Thyroid gland (tissue), 4 donors: ENCODE results near the gene AMBP.

ENCODE experiments used
- POLR2A ChIP-seq, 2 donors: fragments of 450-650 bp; IDR thresholded peaks; one replicate each; pipeline ENCODE4 v1.6.1; 2017; ENCODE audit warnings: antibody characterized with exemption in 2 of 2, mild to moderate bottlenecking in 2 of 2, moderate library complexity in 1 of 2
- TF ChIP-seq, protein P1 (sequence below), 6 experiments: fragments of 200-600 bp in 3 of 6; fragments of 450-650 bp in 3 of 6; sonication (generic) in 3 of 6; IDR thresholded peaks; one replicate each; pipeline ENCODE4 v1.5.1; 2016 to 2019; ENCODE audit warnings: antibody characterized with exemption in 6 of 6, mild to moderate bottlenecking in 2 of 6, inconsistent platforms in 1 of 6, moderate library complexity in 1 of 6

DNA sequence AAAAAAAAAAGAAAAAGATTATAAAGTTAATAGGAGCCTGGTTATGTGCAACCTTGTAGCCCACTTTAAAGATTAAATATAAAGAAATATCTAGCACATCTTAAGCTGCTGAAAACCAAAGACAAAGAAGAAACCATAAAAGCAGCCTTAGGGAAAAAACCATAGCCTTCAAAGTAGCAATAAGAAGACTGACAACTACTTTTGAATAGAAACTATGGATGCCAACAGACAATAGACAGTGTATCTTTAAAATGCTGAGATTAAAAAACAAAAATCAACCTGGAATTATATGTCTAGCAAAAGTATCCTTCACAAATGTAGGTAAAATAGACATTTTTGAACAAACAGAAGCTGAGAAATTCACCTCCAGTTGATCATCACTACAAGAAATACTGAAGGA lies 24.4 kb upstream of the AMBP start:
- no peak for TF ChIP-seq POLR2A (IDR thresholded peaks at IDR 0.05)
- TF ChIP-seq, protein P1, sequence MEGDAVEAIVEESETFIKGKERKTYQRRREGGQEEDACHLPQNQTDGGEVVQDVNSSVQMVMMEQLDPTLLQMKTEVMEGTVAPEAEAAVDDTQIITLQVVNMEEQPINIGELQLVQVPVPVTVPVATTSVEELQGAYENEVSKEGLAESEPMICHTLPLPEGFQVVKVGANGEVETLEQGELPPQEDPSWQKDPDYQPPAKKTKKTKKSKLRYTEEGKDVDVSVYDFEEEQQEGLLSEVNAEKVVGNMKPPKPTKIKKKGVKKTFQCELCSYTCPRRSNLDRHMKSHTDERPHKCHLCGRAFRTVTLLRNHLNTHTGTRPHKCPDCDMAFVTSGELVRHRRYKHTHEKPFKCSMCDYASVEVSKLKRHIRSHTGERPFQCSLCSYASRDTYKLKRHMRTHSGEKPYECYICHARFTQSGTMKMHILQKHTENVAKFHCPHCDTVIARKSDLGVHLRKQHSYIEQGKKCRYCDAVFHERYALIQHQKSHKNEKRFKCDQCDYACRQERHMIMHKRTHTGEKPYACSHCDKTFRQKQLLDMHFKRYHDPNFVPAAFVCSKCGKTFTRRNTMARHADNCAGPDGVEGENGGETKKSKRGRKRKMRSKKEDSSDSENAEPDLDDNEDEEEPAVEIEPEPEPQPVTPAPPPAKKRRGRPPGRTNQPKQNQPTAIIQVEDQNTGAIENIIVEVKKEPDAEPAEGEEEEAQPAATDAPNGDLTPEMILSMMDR (IDR thresholded peaks at IDR 0.05): no peak
